CD1c-positive myeloid dendritic cell (primary cell): ENCODE data around the gene GAREM1.

Experiments used
- DNase-seq: peaks from one replicate; pipeline ENCODE4 v3.0.0-alpha.2; 2016; ENCODE audit errors: extremely low spot score

The GAREM1 gene

GRCh38 chr18:32459361-32460101, 11.2 kb downstream of the GAREM1 start:
- DNase-seq: no peak

DNA sequence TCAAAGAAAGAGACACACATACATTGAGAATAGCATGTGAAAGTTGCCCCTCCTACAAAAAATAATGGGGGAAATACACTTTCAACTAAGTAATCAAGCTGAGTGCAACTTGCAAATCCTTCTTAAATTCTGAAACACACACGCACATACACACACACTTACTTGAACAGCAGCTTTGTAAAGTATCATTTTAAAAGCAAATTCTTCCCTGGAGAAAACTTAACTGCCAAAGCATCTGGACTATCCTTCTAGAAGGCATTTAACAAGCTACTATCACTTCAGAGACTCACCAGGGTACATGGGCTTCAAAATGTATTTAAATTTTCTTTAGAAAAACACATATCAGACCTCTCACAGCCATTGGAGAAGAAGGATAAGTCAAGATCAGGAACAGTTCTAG, 15.3 kb downstream of the GAREM1 start:
- no peak for DNase-seq

DNA sequence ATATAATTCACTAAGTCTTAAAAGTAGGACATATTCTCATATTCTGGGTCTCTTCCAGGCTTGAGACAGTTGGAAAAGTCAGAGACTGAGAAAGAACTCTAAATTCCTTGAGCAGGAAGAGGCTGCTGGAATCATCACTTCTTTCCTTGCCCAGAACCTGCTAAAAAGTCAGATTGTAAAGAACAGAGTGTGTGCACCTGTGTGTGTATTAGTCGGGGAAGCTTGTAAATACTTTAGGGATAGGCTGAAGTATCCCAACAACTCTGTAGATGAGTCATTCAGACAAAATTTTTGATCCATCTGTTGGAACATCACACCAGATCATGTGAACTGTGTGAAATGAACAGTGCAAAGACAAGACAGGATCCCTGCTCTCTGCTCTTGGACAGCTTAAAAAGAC, 16.1 kb downstream of the GAREM1 start:
- DNase-seq: no peak

DNA sequence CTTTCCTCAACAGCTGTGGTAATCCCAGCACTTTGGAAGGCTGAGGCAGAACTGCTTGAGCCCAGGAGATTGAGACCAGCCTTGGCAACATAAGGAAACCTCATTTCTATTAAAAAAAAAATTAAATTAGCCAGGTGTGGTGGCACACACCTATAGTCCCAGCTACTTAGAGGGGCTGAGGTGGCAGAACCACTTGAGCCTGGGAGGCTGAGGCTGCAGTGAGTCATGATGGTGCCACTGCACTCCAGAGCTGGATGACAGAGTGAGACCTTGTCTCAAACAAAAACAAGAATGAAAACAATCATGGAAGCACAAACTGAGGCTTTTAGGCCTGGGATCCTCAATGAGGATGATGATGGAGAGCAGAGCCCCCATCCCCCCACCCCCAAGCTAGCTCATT, 19.8 kb downstream of the GAREM1 start:
- DNase-seq: no peak

GRCh38 chr18:32450026-32450691, 20.5 kb downstream of the GAREM1 start:
- DNase-seq: no peak

DNA sequence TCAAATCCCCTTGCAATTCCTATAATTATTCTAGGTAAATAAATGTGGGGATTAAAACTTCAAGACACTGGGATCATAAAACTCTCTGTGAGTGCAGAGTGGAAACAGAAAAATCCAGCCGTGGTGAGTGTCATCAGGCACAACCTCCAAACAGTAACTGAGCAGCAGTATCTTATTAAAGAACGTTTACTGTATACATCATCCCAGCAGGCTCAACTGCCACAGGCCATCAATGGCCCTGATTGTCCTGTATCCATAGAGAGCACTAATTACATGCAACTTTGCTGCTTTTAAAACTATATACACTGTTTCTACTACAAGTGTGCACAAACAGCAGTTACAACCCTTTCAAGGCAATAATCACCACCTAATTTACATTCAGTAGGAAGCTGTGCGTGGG, 23.9 kb downstream of the GAREM1 start:
- no peak for DNase-seq

- no peak for DNase-seq
Observed at GRCh38 chr18:32445846-32446245, 24.8 kb downstream of the GAREM1 start.

- DNase-seq: no peak
Observed at GRCh38 chr18:32443706-32444215, 26.9 kb downstream of the GAREM1 start.

GRCh38 chr18:32443033-32443705, 27.5 kb downstream of the GAREM1 start:
- DNase-seq: no peak

DNA sequence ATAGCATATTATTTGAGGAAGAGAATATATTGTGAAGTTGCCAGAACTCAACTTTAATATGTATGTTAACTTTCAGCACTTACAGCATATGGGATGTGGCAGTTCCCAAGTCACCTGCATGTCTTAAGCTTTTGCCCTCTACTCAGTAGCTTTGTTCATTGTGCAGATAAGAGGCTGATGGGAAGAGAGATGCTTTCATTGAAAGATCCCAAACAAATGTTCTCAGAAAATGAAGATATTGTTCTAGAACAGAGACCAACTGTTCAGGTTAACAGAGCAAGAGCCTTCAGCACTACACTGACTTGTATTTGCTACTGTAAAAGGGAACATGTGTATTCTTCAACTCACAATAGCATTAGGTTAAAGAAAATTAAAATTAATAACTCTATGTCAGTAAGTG, 28.1 kb downstream of the GAREM1 start:
- DNase-seq: no peak

- no peak for DNase-seq
Observed at GRCh38 chr18:32441533-32441932, 29.1 kb downstream of the GAREM1 start.

- DNase-seq: no peak
Observed at GRCh38 chr18:32440518-32440917, 30.2 kb downstream of the GAREM1 start.

DNA sequence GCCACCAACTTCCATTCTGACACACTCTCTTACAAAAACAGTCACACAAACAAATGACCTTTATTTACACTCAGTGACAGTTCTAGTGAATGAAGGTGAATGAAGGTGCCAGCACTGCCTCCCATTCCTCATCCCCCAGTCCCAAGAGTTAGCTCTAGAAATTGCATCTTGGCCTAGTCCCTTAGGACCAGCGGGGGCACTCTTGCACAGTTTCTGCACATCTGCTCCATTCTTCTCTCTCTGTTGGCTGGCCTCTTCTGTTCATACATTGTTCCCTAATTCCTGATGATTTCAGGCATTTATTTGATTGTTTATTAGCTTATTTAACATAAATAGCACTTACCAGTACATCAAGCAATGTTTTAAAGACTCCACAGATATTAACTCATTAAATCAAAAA, 30.9 kb downstream of the GAREM1 start:
- DNase-seq: no peak

- DNase-seq: no peak
Observed at GRCh38 chr18:32439241-32439640, 31.4 kb downstream of the GAREM1 start.

- no peak for DNase-seq
Observed at GRCh38 chr18:32438173-32438572, 32.5 kb downstream of the GAREM1 start.

DNA sequence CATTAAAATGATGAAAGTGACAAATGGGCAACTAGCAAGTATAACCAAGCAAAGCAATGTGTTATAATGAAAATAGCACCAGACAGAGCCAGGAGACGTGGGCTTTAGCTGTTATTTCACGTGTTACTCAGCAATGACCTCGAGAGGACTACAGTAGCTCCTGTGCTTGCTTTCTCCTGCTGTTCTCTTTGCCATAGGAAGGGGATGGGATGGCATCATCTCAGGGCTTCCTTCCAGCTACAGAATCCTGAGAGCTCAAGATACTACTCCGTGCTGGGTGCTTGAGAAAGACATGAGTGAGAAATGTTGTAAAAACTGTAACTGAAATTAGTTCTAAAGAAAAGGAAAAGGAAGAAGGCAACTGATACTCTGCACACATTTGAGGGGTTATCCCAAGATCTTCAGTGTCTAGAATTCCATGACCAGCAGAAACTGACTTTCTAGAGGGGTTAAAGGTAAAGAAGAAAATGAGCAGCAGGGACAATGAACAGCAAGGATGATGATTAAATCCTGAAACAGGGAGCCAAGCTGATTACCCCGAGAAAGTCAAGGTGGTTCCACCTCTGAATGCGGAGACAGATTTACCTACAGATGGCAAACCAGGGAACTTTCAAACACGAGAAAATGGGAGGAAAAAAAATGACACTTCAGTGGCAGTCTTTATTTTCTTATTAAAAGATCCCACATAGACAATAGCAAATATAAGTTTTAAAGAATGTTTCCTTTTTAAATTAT, 33.4 kb downstream of the GAREM1 start:
- no peak for DNase-seq

DNA sequence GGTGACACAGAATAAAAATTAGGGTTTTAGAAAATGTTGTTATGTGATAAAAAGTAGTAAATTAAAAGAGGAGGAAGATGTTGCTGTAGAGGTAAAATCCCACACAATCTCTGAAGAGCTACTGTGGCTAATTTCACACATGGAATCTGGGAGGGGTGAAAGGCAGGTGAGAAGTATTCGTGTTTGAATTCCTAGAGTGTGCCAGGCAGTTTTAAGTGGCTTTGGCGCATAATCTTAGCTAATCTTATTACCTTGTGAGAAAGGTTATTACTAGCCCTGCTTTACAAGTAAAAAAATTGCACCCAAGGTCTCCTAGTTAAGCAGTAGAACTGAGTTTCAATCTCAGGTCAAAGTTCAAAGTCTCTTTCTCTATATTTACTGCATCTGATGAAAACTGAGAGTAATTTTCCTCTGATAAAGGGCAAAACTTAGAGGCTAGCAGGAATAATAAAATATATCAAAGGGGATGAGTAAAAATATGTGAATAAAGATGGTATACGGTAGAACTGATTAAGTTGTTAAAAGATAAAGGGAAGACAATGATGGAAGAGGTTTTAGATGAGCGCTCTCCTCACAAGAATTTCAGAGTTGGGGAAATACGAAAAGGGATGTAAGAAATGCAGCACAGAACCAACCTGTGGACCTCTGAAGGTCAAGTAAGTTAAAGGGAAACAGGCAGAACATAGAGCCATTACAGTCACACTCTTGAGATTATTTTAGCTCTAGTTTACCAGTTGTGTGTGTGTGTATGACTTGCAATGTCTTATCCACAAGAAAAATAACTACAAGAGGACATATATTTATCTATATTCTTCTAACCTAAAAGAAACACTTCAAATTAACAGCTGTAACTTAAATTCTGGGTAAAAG, 34.8 kb downstream of the GAREM1 start:
- DNase-seq: no peak

DNA sequence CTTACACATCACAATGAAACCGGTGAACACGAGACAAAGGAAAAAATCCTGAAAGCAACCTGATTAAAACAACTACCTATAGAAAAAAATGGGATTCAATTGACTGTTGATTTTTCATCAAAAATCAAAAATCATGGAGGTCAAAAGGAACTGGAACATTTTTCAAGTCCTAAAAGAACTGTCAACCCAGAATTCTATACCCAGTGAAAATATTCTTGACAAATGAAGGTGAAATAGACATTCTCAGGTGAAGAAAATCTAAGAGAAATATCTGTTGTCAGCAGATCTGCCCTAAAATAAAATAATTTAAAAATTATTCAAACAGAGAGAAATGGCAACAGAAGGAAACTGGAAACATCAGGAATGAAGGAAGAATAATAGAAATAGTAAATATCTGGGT, 38.9 kb downstream of the GAREM1 start:
- no peak for DNase-seq

DNA sequence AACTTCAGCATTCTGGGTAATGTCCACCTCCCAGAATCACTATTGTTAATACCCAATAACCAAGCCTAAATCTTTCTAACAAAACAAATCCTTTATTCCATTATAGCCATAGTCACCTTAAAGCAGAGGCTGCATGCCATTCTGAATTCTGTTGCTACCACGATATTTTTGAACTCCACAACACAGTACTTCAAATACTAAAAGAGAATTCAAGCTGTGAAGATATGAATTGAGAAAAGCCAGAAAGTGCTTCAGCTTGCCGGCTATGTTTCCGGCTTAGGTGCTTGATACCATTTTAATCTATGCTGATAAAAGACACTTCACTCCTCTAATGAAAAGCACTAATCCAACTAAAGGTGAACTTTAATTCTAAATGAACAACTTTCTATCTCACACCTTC, 41.3 kb downstream of the GAREM1 start:
- no peak for DNase-seq

GRCh38 chr18:32427084-32427900, 43.4 kb downstream of the GAREM1 start:
- DNase-seq: no peak
